Mucosa of descending colon (tissue), 3 donors: ENCODE data around the gene HECTD3. TPM values are rescaled to one million over a fixed set of nuclear protein-coding genes. Genes with fewer than 3 reads are reported as not detected.

Experiments
- total RNA-seq, 3 donors: library from RNA; stranded (reverse); fragmentation: NEBNext Ultra II Directional in 2 of 3; extraction: Animal tissue kit (Norgen Biotek cat#: 25700) in 2 of 3; gene quantifications; one replicate each; pipeline versions ENCODE4 v1.2.1 to v1.2.4, GENCODE V29; 2021 to 2023
- donor health status: DM: no; HTN: no; CAD: no; lungs with moderate emphysema.
- donor health status: DM: no; HTN: no; CAD: no.
- donor health status: DM: no; HTN: yes; CAD: no.

The HECTD3 gene
- total RNA-seq, 3 donors from 2014 or later, result 78.0 to 143 (median 108) TPM

Other genes starting within 250 kb of the HECTD3 start
- 1,000 to 10,000 TPM; 1,308 to 1,364 (median 1,337) TPM for gene RPS8, start 235.8 kb downstream of the HECTD3 start, total RNA-seq
- 100 to 1,000 TPM in 1 of 3 donors, 10 to 100 TPM in 2; 35.1 to 179 (median 94.0) TPM for gene BEST4, start 223.2 kb downstream of the HECTD3 start, total RNA-seq
- 10 to 100 TPM in 2 of 3 donors, 1 to 10 TPM in 1; 6.4 to 14.5 (median 12.0) TPM for gene PLK3, start 210.9 kb downstream of the HECTD3 start, total RNA-seq
- gene DYNLT4, start 204.0 kb downstream of the HECTD3 start, total RNA-seq, result 1 to 10 TPM in 1 of 3 donors, under 1 TPM in 1, not detected in 1; 0.67 to 1.6 TPM
- gene BTBD19, start 202.8 kb downstream of the HECTD3 start, total RNA-seq, result 1 to 10 TPM; 2.8 to 4.4 (median 3.2) TPM
- gene PTCH2, start 168.1 kb downstream of the HECTD3 start, total RNA-seq, result 1 to 10 TPM in 1 of 3 donors, under 1 TPM in 2; 0.39 to 2.7 (median 0.64) TPM
- 10 to 100 TPM; 11.1 to 19.8 (median 15.7) TPM for gene EIF2B3, start 24.7 kb downstream of the HECTD3 start, total RNA-seq
- 10 to 100 TPM; 44.8 to 69.8 (median 51.3) TPM for gene UROD, start 930 bp upstream of the HECTD3 start, total RNA-seq
- 10 to 100 TPM in 2 of 3 donors, 1 to 10 TPM in 1; 6.9 to 16.5 (median 10.1) TPM for gene ZSWIM5, start 195.3 kb upstream of the HECTD3 start, total RNA-seq